Endothelial cell of umbilical vein (primary cell): ENCODE results near the gene ZC3HAV1. TPM values are rescaled to one million over a fixed set of nuclear protein-coding genes. Genes with fewer than 3 reads are reported as not detected.

Experiments
- BruUV-seq: library from RNA; stranded (reverse); fragments of 400-500 nt; replicated peaks from 2 replicates; lab custom pipeline; 2021; lab: Mats Ljungman, UMichigan
- CTCF ChIA-PET: fragments of 300-600, 350-600 bp; sonication (Branson Sonifier 250); formaldehyde crosslinking; loops from one replicate; lab custom pipeline; 2021; ENCODE audit warnings: antibody characterized with exemption, inconsistent platforms; lab: Charles Lee
- POLR2A ChIA-PET: fragments of 300-600, 350-600 bp; sonication (Branson Sonifier 250); formaldehyde crosslinking; loops from one replicate; lab custom pipeline; 2021; ENCODE audit warnings: antibody characterized with exemption, inconsistent platforms; lab: Charles Lee
- DNase-seq: peaks from one replicate; pipeline ENCODE4 v3.0.0-alpha.2; 2011; ENCODE audit warnings: low read depth, low spot score
- FAIRE-seq: peaks from 2 replicates; lab custom pipeline; 2011; peaks lifted over from hg19 to GRCh38; lab: Jason Lieb, UNC
- H2AFZ ChIP-seq: 2 replicates; pipeline ENCODE4 v1.6.0; 2012; ENCODE audit warnings: low read depth, low read length, control low read depth, inconsistent platforms
- H3K27ac ChIP-seq: 2 replicates; pipeline ENCODE4 v1.5.1; 2011; ENCODE audit warnings: low read depth, mild to moderate bottlenecking, control low read depth, low read length, moderate library complexity; ENCODE audit not compliant: insufficient read depth
- H3K27me3 ChIP-seq, 2 experiments: 2 replicates each; pipeline versions ENCODE4 v1.6.0 to v1.6.1; 2011; ENCODE audit warnings: low read length in 2 of 2, mixed read lengths in 1 of 2; ENCODE audit not compliant: control insufficient read depth in 2 of 2, insufficient read depth in 2 of 2
- H3K36me3 ChIP-seq, 2 experiments: 2 replicates in 1 of 2; 3 replicates in 1 of 2; pipeline ENCODE4 v1.5.1; 2011; ENCODE audit warnings: low read length in 2 of 2, mild to moderate bottlenecking in 1 of 2, moderate library complexity in 1 of 2; ENCODE audit not compliant: control insufficient read depth in 2 of 2, insufficient read depth in 2 of 2; ENCODE audit errors: extremely low read depth in 1 of 2
- H3K4me1 ChIP-seq: 3 replicates; pipeline ENCODE4 v1.5.1; 2011; ENCODE audit warnings: mild to moderate bottlenecking, low read length; ENCODE audit not compliant: control insufficient read depth, insufficient read depth; ENCODE audit errors: extremely low read depth
- H3K4me2 ChIP-seq: 2 replicates; pipeline ENCODE4 v1.6.1; 2011; ENCODE audit warnings: low read length, control low read depth, mixed read lengths; ENCODE audit not compliant: insufficient read depth
- H3K4me3 ChIP-seq, 3 experiments: fragments of 200-600 bp in 1 of 3; sonication (generic), shearing (Covaris generic) in 1 of 3; replicated peaks in 1 of 3; 2 replicates each; pipeline ENCODE4 v1.5.1; 2011 to 2016; ENCODE audit warnings: control low read depth in 3 of 3, low read length in 3 of 3, mild to moderate bottlenecking in 2 of 3, inconsistent platforms in 1 of 3, low read depth in 1 of 3, moderate library complexity in 1 of 3; ENCODE audit not compliant: insufficient read depth in 1 of 3
- H3K79me2 ChIP-seq: 2 replicates; pipeline ENCODE4 v1.6.0; 2012; ENCODE audit warnings: low read length, inconsistent platforms; ENCODE audit not compliant: control insufficient read depth, insufficient read depth
- H3K9ac ChIP-seq: replicated peaks from 2 replicates; pipeline ENCODE3; 2011; ENCODE audit warnings: low read length, control low read depth; ENCODE audit not compliant: insufficient read depth; ENCODE audit errors: extremely low read depth
- H3K9me1 ChIP-seq: replicated peaks from 3 replicates; pipeline ENCODE4 v1.6.0; 2011; ENCODE audit warnings: mild to moderate bottlenecking, low read length; ENCODE audit not compliant: control insufficient read depth, insufficient read depth; ENCODE audit errors: extremely low read depth
- H3K9me3 ChIP-seq: replicated peaks from 2 replicates; pipeline ENCODE4 v1.5.1; 2012; ENCODE audit warnings: low read length, inconsistent platforms; ENCODE audit not compliant: control insufficient read depth, insufficient read depth
- H4K20me1 ChIP-seq: replicated peaks from 2 replicates; pipeline ENCODE3; 2011; ENCODE audit warnings: mild to moderate bottlenecking, low read length; ENCODE audit not compliant: control insufficient read depth, insufficient read depth; ENCODE audit errors: extremely low read depth
- CTCF ChIP-seq, 2 donors: IDR thresholded peaks; 1 replicate in 1 of 2; 2 replicates in 1 of 2; pipeline ENCODE4 v1.5.1; 2011; ENCODE audit warnings: low read length in 2 of 2, mild to moderate bottlenecking in 2 of 2, moderate library complexity in 2 of 2, control low read depth in 1 of 2, inconsistent platforms in 1 of 2, low read depth in 1 of 2; ENCODE audit not compliant: insufficient read depth in 1 of 2; ENCODE audit errors: extremely low read depth in 1 of 2
- EZH2 ChIP-seq: IDR thresholded peaks from 2 replicates; pipeline ENCODE4 v1.6.1; 2012; ENCODE audit warnings: borderline replicate concordance, low read depth, mild to moderate bottlenecking, moderate library complexity, low read length, inconsistent platforms; ENCODE audit not compliant: severe bottlenecking
- FOS ChIP-seq: IDR thresholded peaks from 2 replicates; pipeline ENCODE4 v1.6.1; 2011; ENCODE audit warnings: mild to moderate bottlenecking, low read length, moderate library complexity, borderline replicate concordance; ENCODE audit not compliant: insufficient read depth
- GATA2 ChIP-seq: IDR thresholded peaks from 2 replicates; pipeline ENCODE4 v1.7.0; 2011; ENCODE audit warnings: low read depth, mild to moderate bottlenecking, moderate library complexity, mixed read lengths, low read length; ENCODE audit not compliant: insufficient read length, insufficient read depth
- JUN ChIP-seq: IDR thresholded peaks from 2 replicates; pipeline ENCODE4 v1.6.1; 2011; ENCODE audit warnings: borderline replicate concordance, low read depth; ENCODE audit not compliant: insufficient read length, insufficient read depth
- MYC ChIP-seq: IDR thresholded peaks from one replicate; pipeline ENCODE4 v1.6.1; 2011; ENCODE audit warnings: mild to moderate bottlenecking, low read depth, low read length
- POLR2A ChIP-seq: IDR thresholded peaks from 2 replicates; pipeline ENCODE4 v1.6.1; 2012; ENCODE audit warnings: low read depth, mild to moderate bottlenecking, control low read depth, low read length
- POLR2AphosphoS5 ChIP-seq: IDR thresholded peaks from 2 replicates; pipeline ENCODE4 v1.6.1; 2012; ENCODE audit warnings: low read depth, mild to moderate bottlenecking, control low read depth, low read length, moderate library complexity; ENCODE audit not compliant: insufficient read depth
- dilution Hi-C: fragments of 300-500 bp; cut with MboI; formaldehyde crosslinking; loops from one replicate; pipeline ENCODE4 v1.15.0; 2019; ENCODE audit warnings: low sequenced_read_pairs; ENCODE audit not compliant: extremely low pct_ligation_motif_present
- intact Hi-C: fragments of 100-400 bp; cut with micrococcal nuclease; formaldehyde crosslinking; loops from one replicate; pipeline ENCODE4 v1.10.0; 2022
- polyA plus RNA-seq, 4 experiments: library from polyadenylated mRNA; depleted of rRNA in 3 of 4; stranded (reverse) in 3 of 4; unstranded in 1 of 4; fragments of >200 nt; gene quantifications; 2 replicates each; pipeline versions ENCODE4 v1.2.1 to v1.2.3, GENCODE V29; 2011 to 2012; ENCODE audit warnings: missing spikeins in 1 of 4
- total RNA-seq: library from RNA; stranded (reverse); gene quantifications from 2 replicates; pipeline ENCODE4 v1.2.3, GENCODE V29; 2021
- TF ChIP-seq, protein P1 (sequence below): IDR thresholded peaks from 2 replicates; pipeline ENCODE4 v1.6.1; 2011; ENCODE audit not compliant: insufficient read depth, insufficient read length

The ZC3HAV1 gene
- total and polyA plus RNA-seq, 2 donors (not counting 3 experiments of a cell fraction or from before 2014, with no cell fraction given): 17.1 to 37.7 TPM

DNA sequence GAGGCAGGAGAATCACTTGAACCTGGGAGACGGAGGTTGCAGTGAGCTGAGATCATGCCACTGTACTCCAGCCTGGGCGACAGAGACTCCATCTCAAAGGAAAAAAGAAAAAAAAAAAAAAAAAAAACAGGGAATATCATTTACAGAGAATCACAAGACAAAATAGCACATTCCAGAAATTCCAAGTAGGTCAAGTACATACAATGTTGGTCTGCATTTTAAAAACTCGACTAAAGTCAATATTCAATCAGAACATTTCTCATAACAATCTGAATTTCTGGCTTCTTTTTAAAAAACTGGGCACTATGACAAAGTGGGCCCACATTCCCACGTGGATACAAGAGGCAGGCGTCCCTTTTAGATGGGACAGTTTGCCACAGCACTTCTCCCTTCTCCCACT lies 86.4 kb downstream of the ZC3HAV1 start:
- POLR2A ChIA-PET: no interaction called here
- no peaks in the 10 kb centered on the region for H3K27me3 ChIP-seq
- no peak for FAIRE-seq
- TF ChIP-seq FOS (no peak), JUN (no peak), POLR2A (no peak), GATA2 (no peak), CTCF (IDR thresholded peaks at IDR 0.05; ENCODE audit: extremely low read depth in 1 of 2, insufficient read depth in 1 of 2, low read depth in 1 of 2, low read length in 2 of 2) (no peak), EZH2 (no peak), POLR2AphosphoS5 (no peak), MYC (no peak)
- TF ChIP-seq, protein P1, sequence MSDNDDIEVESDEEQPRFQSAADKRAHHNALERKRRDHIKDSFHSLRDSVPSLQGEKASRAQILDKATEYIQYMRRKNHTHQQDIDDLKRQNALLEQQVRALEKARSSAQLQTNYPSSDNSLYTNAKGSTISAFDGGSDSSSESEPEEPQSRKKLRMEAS: no peak
- H2AFZ ChIP-seq: no peak overlapping the region
- no peaks in the 10 kb centered on the region for H3K4me1 ChIP-seq
- BruUV-seq: no TSS peak
- intact Hi-C loops (no loop called here), dilution Hi-C loops (no loop called here)
- no peak overlapping the region for H3K27ac ChIP-seq
- H3K9ac ChIP-seq: no peak overlapping the region
- CTCF ChIA-PET: interaction anchor here (1.2 to 1.6 kb wide), 3 partner anchors 8 to 105 kb away, joined by 4 to 5 read pairs (median 4); no protein-coding TSS in a partner anchor
- H3K79me2 ChIP-seq: no peaks in the 10 kb centered on the region
- no peaks in the 10 kb centered on the region for H3K9me1 ChIP-seq
- DNase-seq: no peak
- no peak overlapping the region for H3K4me3 ChIP-seq
- peaks cover 13 to 18% of the 10 kb centered on the region in 2 experiments for H3K36me3 ChIP-seq
- no peak overlapping the region for H3K4me2 ChIP-seq
- no peaks in the 10 kb centered on the region for H4K20me1 ChIP-seq
- H3K9me3 ChIP-seq: no peaks in the 10 kb centered on the region
